Measurements from ENCODE around the gene THRB.
"Not testable (repeated sequence)": the region's sequence is repeated elsewhere in the genome, so short reads cannot be mapped to it uniquely, and the experiment has no call there.

THRB gene

GRCh38 chr3:24426896-24427295, 67.8 kb downstream of the THRB start:
- WGBS, result 100% methylated on average over 2 of the region's 2 CpGs
- H2AK5ac ChIP-seq (ENCODE audit: low read length, severe bottlenecking), result no peak overlapping the region

DNA sequence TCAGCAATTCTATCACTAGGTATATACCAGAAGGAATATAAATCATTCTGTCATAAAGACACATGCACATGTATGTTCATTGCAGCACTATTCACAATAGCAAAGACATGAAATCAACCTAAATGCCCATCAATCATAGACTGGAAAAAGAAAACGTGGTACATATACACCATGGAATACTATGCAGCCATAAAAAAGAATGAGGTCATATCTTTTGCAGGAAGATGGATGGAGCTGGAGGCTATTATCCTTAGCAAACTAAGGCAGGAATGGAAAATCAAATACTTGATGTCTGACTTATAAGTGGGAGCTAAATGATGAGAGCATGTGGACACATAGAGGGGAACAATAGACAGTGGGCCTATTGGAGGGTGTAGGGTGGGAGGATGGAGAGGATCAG, 73.8 kb downstream of the THRB start:
- not testable (repeated sequence) for H2BK15ac ChIP-seq (ENCODE audit: low read depth, poor library complexity, severe bottlenecking); H3K9me3 ChIP-seq (ENCODE audit: control insufficient read depth, low read length); H3K14ac ChIP-seq (ENCODE audit: low read length in 2 of 2); DNase-seq; H2BK12ac ChIP-seq (ENCODE audit: low read length in 2 of 2); H3K27ac ChIP-seq (ENCODE audit: low read length, poor library complexity, severe bottlenecking); H2AFZ ChIP-seq (ENCODE audit: low read depth, low read length); H3K79me1 ChIP-seq (replicated peaks; ENCODE audit: low read length, poor library complexity, severe bottlenecking); H3K4me1 ChIP-seq (ENCODE audit: control insufficient read depth, insufficient read depth, low read depth, low read length); H3K4me2 ChIP-seq (ENCODE audit: low read length, poor library complexity, severe bottlenecking); H3K18ac ChIP-seq (ENCODE audit: low read depth in 1 of 2, low read length in 2 of 2); H2BK120ac ChIP-seq (ENCODE audit: low read depth, low read length); H3K23ac ChIP-seq (ENCODE audit: low read length in 2 of 2); H3K9ac ChIP-seq (ENCODE audit: low read length); H3K4me3 ChIP-seq (ENCODE audit: insufficient read depth in 1 of 2, low read depth in 1 of 2, low read length in 2 of 2); H3K4ac ChIP-seq (ENCODE audit: low read depth in 1 of 2, low read length in 2 of 2); H2AK5ac ChIP-seq (ENCODE audit: low read length, severe bottlenecking); H3K27me3 ChIP-seq (ENCODE audit: control insufficient read depth in 1 of 2, insufficient read depth in 1 of 2, low read length in 2 of 2); H4K91ac ChIP-seq (ENCODE audit: low read length); H2BK5ac ChIP-seq (ENCODE audit: low read depth, low read length, poor library complexity, severe bottlenecking); H4K8ac ChIP-seq (ENCODE audit: low read length); H3K36me3 ChIP-seq (ENCODE audit: control insufficient read depth in 1 of 2, insufficient read depth in 2 of 2, low read depth in 1 of 2, low read length in 2 of 2)
- WGBS, result 100% methylated on average over 1 of the region's 1 CpG

More at GRCh38 chr3:24426896-24427295, 67.8 kb downstream of the THRB start:
- Histone ChIP-seq H3K18ac (ENCODE audit: low read depth in 1 of 2, low read length in 2 of 2) (no peak overlapping the region), H3K14ac (ENCODE audit: low read length in 2 of 2) (no peak overlapping the region), H2AFZ (ENCODE audit: low read depth, low read length) (no peak overlapping the region), H2BK120ac (ENCODE audit: low read depth, low read length) (no peak overlapping the region), H3K4me2 (ENCODE audit: low read length, poor library complexity, severe bottlenecking) (no peak overlapping the region), H3K4ac (ENCODE audit: low read depth in 1 of 2, low read length in 2 of 2) (no peak overlapping the region), H3K23ac (ENCODE audit: low read length in 2 of 2) (no peak overlapping the region), H4K91ac (ENCODE audit: low read length) (no peak overlapping the region), H3K4me1 (ENCODE audit: control insufficient read depth, insufficient read depth, low read depth, low read length) (no peaks in the 10 kb centered on the region), H2BK15ac (ENCODE audit: low read depth, poor library complexity, severe bottlenecking) (no peak overlapping the region), H3K9ac (ENCODE audit: low read length) (no peak overlapping the region), H3K27ac (ENCODE audit: low read length, poor library complexity, severe bottlenecking) (no peak overlapping the region), H4K8ac (ENCODE audit: low read length) (no peak overlapping the region), H2BK5ac (ENCODE audit: low read depth, low read length, poor library complexity, severe bottlenecking) (no peak overlapping the region), H3K36me3 (ENCODE audit: control insufficient read depth in 1 of 2, insufficient read depth in 2 of 2, low read depth in 1 of 2, low read length in 2 of 2) (no peaks in the 10 kb centered on the region), H3K79me1 (replicated peaks; ENCODE audit: low read length, poor library complexity, severe bottlenecking) (peaks cover 6% of the 10 kb centered on the region), H3K9me3 (ENCODE audit: control insufficient read depth, low read length) (no peaks in the 10 kb centered on the region), H3K4me3 (ENCODE audit: insufficient read depth in 1 of 2, low read depth in 1 of 2, low read length in 2 of 2) (no peak overlapping the region), H3K27me3 (ENCODE audit: control insufficient read depth in 1 of 2, insufficient read depth in 1 of 2, low read length in 2 of 2) (no peaks in the 10 kb centered on the region), H2BK12ac (ENCODE audit: low read length in 2 of 2) (no peak overlapping the region)
- DNase-seq, result no peak

GRCh38 chr3:24420224-24420623, 74.4 kb downstream of the THRB start:
- Histone ChIP-seq H2AK5ac (ENCODE audit: low read length, severe bottlenecking) (no peak overlapping the region), H3K18ac (ENCODE audit: low read depth in 1 of 2, low read length in 2 of 2) (no peak overlapping the region), H3K14ac (ENCODE audit: low read length in 2 of 2) (no peak overlapping the region), H3K79me1 (replicated peaks; ENCODE audit: low read length, poor library complexity, severe bottlenecking) (peaks cover 8% of the 10 kb centered on the region), H3K4me3 (ENCODE audit: insufficient read depth in 1 of 2, low read depth in 1 of 2, low read length in 2 of 2) (no peak overlapping the region), H2BK120ac (ENCODE audit: low read depth, low read length) (no peak overlapping the region), H3K9ac (ENCODE audit: low read length) (no peak overlapping the region), H3K9me3 (ENCODE audit: control insufficient read depth, low read length) (no peaks in the 10 kb centered on the region), H2BK15ac (ENCODE audit: low read depth, poor library complexity, severe bottlenecking) (no peak overlapping the region), H2BK12ac (ENCODE audit: low read length in 2 of 2) (no peak overlapping the region), H3K4me1 (ENCODE audit: control insufficient read depth, insufficient read depth, low read depth, low read length) (no peaks in the 10 kb centered on the region), H4K8ac (ENCODE audit: low read length) (no peak overlapping the region), H3K4me2 (ENCODE audit: low read length, poor library complexity, severe bottlenecking) (no peak overlapping the region), H2AFZ (ENCODE audit: low read depth, low read length) (no peak overlapping the region), H3K4ac (ENCODE audit: low read depth in 1 of 2, low read length in 2 of 2) (no peak overlapping the region), H4K91ac (ENCODE audit: low read length) (no peak overlapping the region), H2BK5ac (ENCODE audit: low read depth, low read length, poor library complexity, severe bottlenecking) (no peak overlapping the region), H3K23ac (ENCODE audit: low read length in 2 of 2) (no peak overlapping the region), H3K36me3 (ENCODE audit: control insufficient read depth in 1 of 2, insufficient read depth in 2 of 2, low read depth in 1 of 2, low read length in 2 of 2) (no peaks in the 10 kb centered on the region), H3K27me3 (ENCODE audit: control insufficient read depth in 1 of 2, insufficient read depth in 1 of 2, low read length in 2 of 2) (no peaks in the 10 kb centered on the region), H3K27ac (ENCODE audit: low read length, poor library complexity, severe bottlenecking) (no peak overlapping the region)
- WGBS, result 92% methylated on average over 2 of the region's 2 CpGs
- DNase-seq, result no peak

- Histone ChIP-seq H3K14ac (ENCODE audit: low read length in 2 of 2) (no peak overlapping the region), H3K9me3 (ENCODE audit: control insufficient read depth, low read length) (no peaks in the 10 kb centered on the region), H4K8ac (ENCODE audit: low read length) (no peak overlapping the region), H2AFZ (ENCODE audit: low read depth, low read length) (no peak overlapping the region), H4K91ac (ENCODE audit: low read length) (no peak overlapping the region), H3K9ac (ENCODE audit: low read length) (no peak overlapping the region), H3K23ac (ENCODE audit: low read length in 2 of 2) (no peak overlapping the region), H2BK15ac (ENCODE audit: low read depth, poor library complexity, severe bottlenecking) (no peak overlapping the region), H2BK5ac (ENCODE audit: low read depth, low read length, poor library complexity, severe bottlenecking) (no peak overlapping the region), H3K4ac (ENCODE audit: low read depth in 1 of 2, low read length in 2 of 2) (no peak overlapping the region), H2BK12ac (ENCODE audit: low read length in 2 of 2) (no peak overlapping the region), H3K4me1 (ENCODE audit: control insufficient read depth, insufficient read depth, low read depth, low read length) (no peaks in the 10 kb centered on the region), H3K4me3 (ENCODE audit: insufficient read depth in 1 of 2, low read depth in 1 of 2, low read length in 2 of 2) (no peak overlapping the region), H3K18ac (ENCODE audit: low read depth in 1 of 2, low read length in 2 of 2) (no peak overlapping the region), H3K27ac (ENCODE audit: low read length, poor library complexity, severe bottlenecking) (no peak overlapping the region), H3K79me1 (replicated peaks; ENCODE audit: low read length, poor library complexity, severe bottlenecking) (peaks cover 9% of the 10 kb centered on the region), H2BK120ac (ENCODE audit: low read depth, low read length) (no peak overlapping the region), H2AK5ac (ENCODE audit: low read length, severe bottlenecking) (no peak overlapping the region), H3K27me3 (ENCODE audit: control insufficient read depth in 1 of 2, insufficient read depth in 1 of 2, low read length in 2 of 2) (no peaks in the 10 kb centered on the region), H3K4me2 (ENCODE audit: low read length, poor library complexity, severe bottlenecking) (no peak overlapping the region), H3K36me3 (ENCODE audit: control insufficient read depth in 1 of 2, insufficient read depth in 2 of 2, low read depth in 1 of 2, low read length in 2 of 2) (no peaks in the 10 kb centered on the region)
- DNase-seq, result no peak
- 78% methylated on average over 1 of the region's 3 CpGs for WGBS
These were observed 75.4 kb downstream of the THRB start for GRCh38 chr3:24419067-24419791.
